ENCODE results near the gene PHF2.

PHF2 gene

GRCh38 chr9:93713716-93714115, 137.3 kb downstream of the PHF2 start:
- TF ChIP-seq CTCF (IDR thresholded peaks at IDR 0.05; ENCODE audit: low read depth, low read length): no peak
- DNase-seq (ENCODE audit: extremely low read depth, low read depth): no peak

- TF ChIP-seq CTCF (IDR thresholded peaks at IDR 0.05; ENCODE audit: low read depth, low read length): no peak
- no peak for DNase-seq (ENCODE audit: extremely low read depth, low read depth)
Observed at GRCh38 chr9:93721417-93721965, 145.1 kb downstream of the PHF2 start.

GRCh38 chr9:93724852-93725251, 148.5 kb downstream of the PHF2 start:
- no peak for DNase-seq (ENCODE audit: extremely low read depth, low read depth)
- no peak for TF ChIP-seq CTCF (IDR thresholded peaks at IDR 0.05; ENCODE audit: low read depth, low read length)

- DNase-seq (ENCODE audit: extremely low read depth, low read depth): no peak
- no peak for TF ChIP-seq CTCF (IDR thresholded peaks at IDR 0.05; ENCODE audit: low read depth, low read length)
Observed at GRCh38 chr9:93725382-93725781, 149.0 kb downstream of the PHF2 start.

GRCh38 chr9:93726147-93726546, 149.8 kb downstream of the PHF2 start:
- no peak for DNase-seq (ENCODE audit: extremely low read depth, low read depth)
- TF ChIP-seq CTCF (IDR thresholded peaks at IDR 0.05; ENCODE audit: low read depth, low read length): no peak

Data from AG09319 (cell line).